Hepatocyte (in vitro differentiated cells): ENCODE results near the gene ADAMTSL1. TPM values are rescaled to one million over a fixed set of nuclear protein-coding genes. Genes with fewer than 3 reads are reported as not detected.

Experiments used
- DNase-seq: peaks from one replicate; pipeline ENCODE4 v3.0.0-alpha.2; 2016; ENCODE audit warnings: low spot score
- H2AFZ ChIP-seq: fragments of 200-600 bp; sonication (generic); 2 replicates; pipeline ENCODE4 v1.6.0; 2016; ENCODE audit warnings: antibody characterized with exemption, mild to moderate bottlenecking
- H3K27ac ChIP-seq: fragments of 200-600 bp; sonication (generic); 2 replicates; pipeline ENCODE4 v1.5.1; 2016; ENCODE audit warnings: mild to moderate bottlenecking
- H3K27me3 ChIP-seq: fragments of 200-600 bp; sonication (generic); 2 replicates; pipeline ENCODE4 v1.6.1; 2016
- H3K36me3 ChIP-seq: fragments of 200-600 bp; sonication (generic); replicated peaks from 2 replicates; pipeline ENCODE4 v1.5.1; 2016; ENCODE audit warnings: low read depth; ENCODE audit not compliant: insufficient read depth
- H3K4me1 ChIP-seq: fragments of 200-600 bp; sonication (generic); 2 replicates; pipeline ENCODE4 v1.5.1; 2016; ENCODE audit warnings: mild to moderate bottlenecking, moderate library complexity; ENCODE audit not compliant: insufficient read depth
- H3K4me2 ChIP-seq: fragments of 200-600 bp; sonication (generic); 2 replicates; pipeline ENCODE4 v1.6.0; 2016
- H3K4me3 ChIP-seq: fragments of 200-600 bp; sonication (generic); 2 replicates; pipeline ENCODE4 v1.5.1; 2016; ENCODE audit warnings: mild to moderate bottlenecking
- H3K79me2 ChIP-seq: fragments of 200-600 bp; sonication (generic); 2 replicates; pipeline ENCODE4 v1.6.0; 2017; ENCODE audit warnings: mild to moderate bottlenecking
- H3K9me2 ChIP-seq: fragments of 200-600 bp; sonication (generic); replicated peaks from 2 replicates; pipeline ENCODE4 v1.6.0; 2017; ENCODE audit warnings: mild to moderate bottlenecking; ENCODE audit not compliant: insufficient read depth
- H3K9me3 ChIP-seq: fragments of 200-600 bp; sonication (generic); 2 replicates; pipeline ENCODE4 v1.5.1; 2016; ENCODE audit warnings: low read depth, mild to moderate bottlenecking
- H4K20me1 ChIP-seq: fragments of 200-600 bp; sonication (generic); 2 replicates; pipeline ENCODE4 v1.6.0; 2016; ENCODE audit warnings: mild to moderate bottlenecking; ENCODE audit not compliant: insufficient read depth, poor library complexity, severe bottlenecking
- EZH2 ChIP-seq: fragments of 200-600 bp; sonication (generic); IDR thresholded peaks from 2 replicates; pipeline ENCODE4 v1.6.1; 2016; ENCODE audit warnings: antibody characterized with exemption, mild to moderate bottlenecking, borderline replicate concordance
- EZH2phosphoT487 ChIP-seq: fragments of 200-600 bp; sonication (generic); IDR thresholded peaks from one replicate; pipeline ENCODE4 v1.6.1; 2018; ENCODE audit warnings: antibody characterized with exemption, mild to moderate bottlenecking, low read depth, moderate library complexity; ENCODE audit not compliant: unreplicated experiment, severe bottlenecking
- WGBS: methylation state at CpG from one replicate; pipeline ENCODE4 v1.1.6; 2016; ENCODE audit warnings: low lambda C conversion rate; ENCODE audit errors: missing lambda C conversion rate; 5-methylcytosine and 5-hydroxymethylcytosine counted together
- polyA plus RNA-seq: library from polyadenylated mRNA; unstranded; fragments of >200 nt; fragmentation: Nextera tagmentation; extraction: Ambion mirVana; gene quantifications from 2 replicates; pipeline ENCODE4 v1.2.1, GENCODE V29; 2016
- total RNA-seq: library from RNA; depleted of rRNA; stranded (reverse); fragments of >200 nt; gene quantifications from 2 replicates; pipeline ENCODE4 v1.2.3, GENCODE V29; 2014
- TF ChIP-seq, protein P1 (sequence below): fragments of 200-600 bp; sonication (generic); IDR thresholded peaks from 2 replicates; pipeline ENCODE4 v1.5.1; 2016; ENCODE audit warnings: antibody characterized with exemption, mild to moderate bottlenecking; ENCODE audit not compliant: poor library complexity

ADAMTSL1 gene
- total and polyA plus RNA-seq, 2 experiments from 2014 or later, result 7.2 to 24.0 TPM

DNA sequence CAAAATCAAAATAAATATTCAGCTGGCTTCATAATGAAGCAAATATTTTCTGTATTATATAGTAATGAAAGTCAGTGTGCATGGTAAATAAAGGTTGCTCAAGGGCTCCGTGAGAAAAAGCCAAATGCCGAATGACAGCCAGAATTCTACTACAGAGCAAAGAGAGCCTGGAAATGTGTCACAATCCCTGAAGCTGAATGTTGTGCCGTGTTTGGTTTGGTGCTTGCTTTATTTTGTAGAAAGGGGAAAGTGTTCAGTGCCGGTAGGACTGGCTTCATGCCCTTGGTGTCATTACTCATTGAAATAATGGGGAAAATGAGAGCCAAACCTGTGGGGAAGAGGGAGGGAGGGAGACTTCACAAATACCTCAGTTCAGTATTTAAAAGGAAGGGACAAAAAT, 26.8 kb upstream of the ADAMTSL1 start:
- no peaks in the 10 kb centered on the region for H3K4me1 ChIP-seq
- WGBS, result 78% methylated on average over 4 of the region's 4 CpGs
- no peak overlapping the region for H2AFZ ChIP-seq
- H3K27ac ChIP-seq, result no peak overlapping the region
- no peak for DNase-seq
- TF ChIP-seq, protein P1, sequence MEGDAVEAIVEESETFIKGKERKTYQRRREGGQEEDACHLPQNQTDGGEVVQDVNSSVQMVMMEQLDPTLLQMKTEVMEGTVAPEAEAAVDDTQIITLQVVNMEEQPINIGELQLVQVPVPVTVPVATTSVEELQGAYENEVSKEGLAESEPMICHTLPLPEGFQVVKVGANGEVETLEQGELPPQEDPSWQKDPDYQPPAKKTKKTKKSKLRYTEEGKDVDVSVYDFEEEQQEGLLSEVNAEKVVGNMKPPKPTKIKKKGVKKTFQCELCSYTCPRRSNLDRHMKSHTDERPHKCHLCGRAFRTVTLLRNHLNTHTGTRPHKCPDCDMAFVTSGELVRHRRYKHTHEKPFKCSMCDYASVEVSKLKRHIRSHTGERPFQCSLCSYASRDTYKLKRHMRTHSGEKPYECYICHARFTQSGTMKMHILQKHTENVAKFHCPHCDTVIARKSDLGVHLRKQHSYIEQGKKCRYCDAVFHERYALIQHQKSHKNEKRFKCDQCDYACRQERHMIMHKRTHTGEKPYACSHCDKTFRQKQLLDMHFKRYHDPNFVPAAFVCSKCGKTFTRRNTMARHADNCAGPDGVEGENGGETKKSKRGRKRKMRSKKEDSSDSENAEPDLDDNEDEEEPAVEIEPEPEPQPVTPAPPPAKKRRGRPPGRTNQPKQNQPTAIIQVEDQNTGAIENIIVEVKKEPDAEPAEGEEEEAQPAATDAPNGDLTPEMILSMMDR, result no peak
- no peak for TF ChIP-seq EZH2
- TF ChIP-seq EZH2phosphoT487, result no peak
- no peaks in the 10 kb centered on the region for H3K9me3 ChIP-seq
- no peak overlapping the region for H3K4me3 ChIP-seq
- H3K79me2 ChIP-seq, result no peaks in the 10 kb centered on the region
- no peaks in the 10 kb centered on the region for H3K36me3 ChIP-seq
- H3K27me3 ChIP-seq, result no peaks in the 10 kb centered on the region
- no peaks in the 10 kb centered on the region for H4K20me1 ChIP-seq
- H3K9me2 ChIP-seq, result no peaks in the 10 kb centered on the region
- H3K4me2 ChIP-seq, result no peak overlapping the region

GRCh38 chr9:18447541-18447940, 26.4 kb upstream of the ADAMTSL1 start:
- H3K4me3 ChIP-seq, result no peak overlapping the region
- no peaks in the 10 kb centered on the region for H3K9me2 ChIP-seq
- H4K20me1 ChIP-seq, result no peaks in the 10 kb centered on the region
- TF ChIP-seq EZH2 (no peak), EZH2phosphoT487 (no peak)
- TF ChIP-seq, protein P1, result no peak
- 80% methylated on average over 3 of the region's 3 CpGs for WGBS
- H3K79me2 ChIP-seq, result no peaks in the 10 kb centered on the region
- H3K36me3 ChIP-seq, result no peaks in the 10 kb centered on the region
- H3K27ac ChIP-seq, result no peak overlapping the region
- no peaks in the 10 kb centered on the region for H3K4me1 ChIP-seq
- H3K27me3 ChIP-seq, result no peaks in the 10 kb centered on the region
- no peak for DNase-seq
- H2AFZ ChIP-seq, result no peak overlapping the region
- no peaks in the 10 kb centered on the region for H3K9me3 ChIP-seq
- no peak overlapping the region for H3K4me2 ChIP-seq

GRCh38 chr9:18448101-18448500, 25.9 kb upstream of the ADAMTSL1 start:
- Histone ChIP-seq H3K79me2 (no peaks in the 10 kb centered on the region), H3K27me3 (no peaks in the 10 kb centered on the region), H3K9me3 (no peaks in the 10 kb centered on the region), H2AFZ (no peak overlapping the region), H3K4me1 (no peaks in the 10 kb centered on the region), H3K27ac (no peak overlapping the region), H4K20me1 (no peaks in the 10 kb centered on the region), H3K36me3 (no peaks in the 10 kb centered on the region), H3K4me2 (no peak overlapping the region), H3K9me2 (no peaks in the 10 kb centered on the region), H3K4me3 (no peak overlapping the region)
- TF ChIP-seq EZH2 (no peak), EZH2phosphoT487 (no peak)
- TF ChIP-seq, protein P1, result no peak
- no peak for DNase-seq

DNA sequence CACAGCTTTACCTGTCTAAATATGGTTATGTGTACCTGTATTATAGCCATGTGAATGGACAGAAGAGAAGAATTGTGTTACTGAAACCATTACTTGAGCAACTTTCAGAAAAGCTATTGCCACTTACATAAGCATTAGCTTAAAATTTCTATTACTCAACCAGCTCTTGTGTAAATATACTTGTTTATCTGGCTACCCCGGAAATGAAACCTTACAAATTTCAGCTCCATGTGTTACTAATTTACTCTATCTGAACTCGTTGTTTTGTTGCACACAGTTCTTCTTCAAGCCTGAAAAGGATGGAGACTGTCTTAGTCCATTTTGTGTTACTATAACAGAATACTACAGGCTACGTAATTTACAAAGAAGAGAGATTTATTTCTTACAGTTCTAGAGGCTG, 22.5 kb upstream of the ADAMTSL1 start:
- Histone ChIP-seq H4K20me1 (no peaks in the 10 kb centered on the region), H3K27me3 (no peaks in the 10 kb centered on the region), H2AFZ (no peak overlapping the region), H3K4me1 (no peaks in the 10 kb centered on the region), H3K36me3 (no peaks in the 10 kb centered on the region), H3K4me3 (no peak overlapping the region), H3K79me2 (no peaks in the 10 kb centered on the region), H3K4me2 (no peak overlapping the region), H3K9me2 (no peaks in the 10 kb centered on the region), H3K9me3 (no peaks in the 10 kb centered on the region), H3K27ac (no peak overlapping the region)
- 67% methylated on average over 3 of the region's 3 CpGs for WGBS
- TF ChIP-seq, protein P1, result no peak
- TF ChIP-seq EZH2phosphoT487, result no peak
- TF ChIP-seq EZH2, result no peak
- no peak for DNase-seq
